Tibial nerve (tissue), 4 donors: ENCODE results near the gene FAM114A1. TPM values are rescaled to one million over a fixed set of nuclear protein-coding genes. Genes with fewer than 3 reads are reported as not detected.
A peak's percentile ranks its signal among the peaks of the same experiment; 100 is the strongest.

Experiments
- DNase-seq, 2 donors: peaks; one replicate each; pipeline ENCODE4 v3.0.0-alpha.2; 2019; ENCODE audit warnings: low spot score in 2 of 2
- H3K27ac ChIP-seq, 4 donors: fragments of 200-600 bp; sonication (generic) in 3 of 4; one replicate each; pipeline ENCODE4 v1.5.1; 2017 to 2019; ENCODE audit warnings: mild to moderate bottlenecking in 1 of 4
- H3K27me3 ChIP-seq, 2 donors: fragments of 200-600 bp; sonication (generic) in 1 of 2; one replicate each; pipeline versions ENCODE4 v1.5.1 to v1.6.0; 2017 to 2019
- H3K36me3 ChIP-seq, 3 donors: fragments of 200-600 bp; sonication (generic); one replicate each; pipeline ENCODE4 v1.5.1; 2018 to 2019
- H3K4me1 ChIP-seq, 4 donors: fragments of 200-600 bp; sonication (generic) in 3 of 4; one replicate each; pipeline ENCODE4 v1.5.1; 2017 to 2019
- H3K4me3 ChIP-seq, 4 donors: fragments of 200-600 bp; sonication (generic) in 3 of 4; one replicate each; pipeline ENCODE4 v1.5.1; 2017 to 2019; ENCODE audit warnings: mild to moderate bottlenecking in 1 of 4, moderate library complexity in 1 of 4
- H3K9me3 ChIP-seq, 4 donors: fragments of 200-600 bp; sonication (generic) in 3 of 4; one replicate each; pipeline ENCODE4 v1.5.1; 2017 to 2019
- EP300 ChIP-seq, 2 donors: sonication (generic); formaldehyde crosslinking; IDR thresholded peaks; one replicate each; pipeline ENCODE4 v1.6.1; 2017; ENCODE audit warnings: antibody characterized with exemption in 2 of 2, mild to moderate bottlenecking in 1 of 2
- POLR2A ChIP-seq, 2 donors: fragments of 450-650 bp; IDR thresholded peaks; one replicate each; pipeline ENCODE4 v1.6.1; 2017; ENCODE audit warnings: antibody characterized with exemption in 2 of 2, mild to moderate bottlenecking in 2 of 2, moderate library complexity in 2 of 2
- WGBS, 2 donors: methylation state at CpG; one replicate each; pipeline ENCODE4 v1.1.5; 2018; 5-methylcytosine and 5-hydroxymethylcytosine counted together
- total RNA-seq, 4 donors: library from RNA; depleted of rRNA; stranded (reverse); fragments of >200 nt; gene quantifications; one replicate each; pipeline ENCODE4 v1.1.0, GENCODE V29; 2016
- TF ChIP-seq, protein P1 (sequence below), 5 experiments: fragments of 200-600 bp in 3 of 5; fragments of 450-650 bp in 2 of 5; sonication (generic) in 3 of 5; IDR thresholded peaks; one replicate each; pipeline ENCODE4 v1.5.1; 2016 to 2019; ENCODE audit warnings: antibody characterized with exemption in 5 of 5, mild to moderate bottlenecking in 3 of 5, moderate library complexity in 2 of 5

Gene FAM114A1
- total RNA-seq, 4 donors from 2014 or later, result 70.4 to 111 (median 98.2) TPM

DNA sequence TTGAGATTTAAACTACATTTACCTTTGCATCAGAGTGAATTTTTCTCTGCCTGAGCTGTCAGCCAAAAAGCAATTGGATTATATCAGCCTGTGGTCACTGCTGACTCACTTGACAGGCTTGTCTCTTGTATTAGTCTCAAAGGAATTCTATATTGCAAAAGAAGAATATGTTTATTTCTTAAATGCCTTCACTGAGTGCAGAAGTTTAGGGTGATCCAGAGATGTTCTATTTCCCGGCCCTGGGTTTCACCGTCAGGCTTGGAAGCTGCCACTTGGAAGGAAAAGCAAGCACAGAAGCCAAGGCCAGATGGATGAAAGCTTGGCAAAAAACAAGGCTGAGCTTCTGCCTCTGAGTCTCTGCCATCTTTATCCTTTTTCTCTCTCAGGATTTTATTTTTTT, 80.9 kb downstream of the FAM114A1 start:
- WGBS, 2 donors, result 22 to 49% methylated on average over 2 of the region's 2 CpGs
- peak; percentile 28 to 71 for DNase-seq
- no peak overlapping the region for H3K4me3 ChIP-seq
- H3K4me1 ChIP-seq, result peaks cover 0 to 13% (median 9%) of the 10 kb centered on the region in 4 donors
- peak overlapping the region in 2 of 4 donors; percentile 4 to 65 for H3K27ac ChIP-seq
- H3K9me3 ChIP-seq, result no peaks in the 10 kb centered on the region
- TF ChIP-seq, protein P1, sequence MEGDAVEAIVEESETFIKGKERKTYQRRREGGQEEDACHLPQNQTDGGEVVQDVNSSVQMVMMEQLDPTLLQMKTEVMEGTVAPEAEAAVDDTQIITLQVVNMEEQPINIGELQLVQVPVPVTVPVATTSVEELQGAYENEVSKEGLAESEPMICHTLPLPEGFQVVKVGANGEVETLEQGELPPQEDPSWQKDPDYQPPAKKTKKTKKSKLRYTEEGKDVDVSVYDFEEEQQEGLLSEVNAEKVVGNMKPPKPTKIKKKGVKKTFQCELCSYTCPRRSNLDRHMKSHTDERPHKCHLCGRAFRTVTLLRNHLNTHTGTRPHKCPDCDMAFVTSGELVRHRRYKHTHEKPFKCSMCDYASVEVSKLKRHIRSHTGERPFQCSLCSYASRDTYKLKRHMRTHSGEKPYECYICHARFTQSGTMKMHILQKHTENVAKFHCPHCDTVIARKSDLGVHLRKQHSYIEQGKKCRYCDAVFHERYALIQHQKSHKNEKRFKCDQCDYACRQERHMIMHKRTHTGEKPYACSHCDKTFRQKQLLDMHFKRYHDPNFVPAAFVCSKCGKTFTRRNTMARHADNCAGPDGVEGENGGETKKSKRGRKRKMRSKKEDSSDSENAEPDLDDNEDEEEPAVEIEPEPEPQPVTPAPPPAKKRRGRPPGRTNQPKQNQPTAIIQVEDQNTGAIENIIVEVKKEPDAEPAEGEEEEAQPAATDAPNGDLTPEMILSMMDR (IDR thresholded peaks at IDR 0.05), result no peak
- TF ChIP-seq EP300 (IDR thresholded peaks at IDR 0.05) (peak in 1 of 2 donors; percentile 73), POLR2A (IDR thresholded peaks at IDR 0.05) (no peak)
- H3K27me3 ChIP-seq, result no peaks in the 10 kb centered on the region
- peaks cover 0 to 27% (median 0%) of the 10 kb centered on the region in 3 donors for H3K36me3 ChIP-seq

DNA sequence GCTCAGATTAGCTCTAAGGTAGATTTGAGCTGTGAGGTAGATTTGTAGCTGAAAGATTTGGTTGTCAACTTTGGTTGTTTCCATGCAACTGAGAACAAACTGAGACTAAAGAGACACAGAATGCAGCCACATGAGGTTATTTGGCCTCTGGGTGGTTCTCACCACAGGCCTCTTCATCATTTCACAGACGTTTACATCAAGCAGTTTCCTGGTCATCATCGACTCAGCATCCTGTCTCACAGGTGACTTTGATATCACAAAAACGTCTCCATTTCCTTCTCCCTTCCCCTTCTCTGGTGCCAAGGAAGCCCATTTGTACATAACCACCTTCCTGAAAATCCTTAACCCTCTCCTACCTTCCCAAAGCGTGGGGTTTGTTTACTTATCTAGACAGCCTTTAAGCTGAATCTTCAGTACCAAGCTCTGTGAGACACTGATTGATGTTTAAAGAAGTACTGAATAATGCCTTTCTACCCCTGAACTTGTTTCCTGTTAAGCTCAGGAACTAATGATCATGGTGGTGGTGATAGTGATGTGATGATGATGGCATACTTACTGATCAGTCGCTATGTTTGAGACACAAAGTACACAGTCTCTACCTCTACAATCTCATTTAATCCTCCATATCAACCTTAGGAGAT, 81.9 kb downstream of the FAM114A1 start:
- H3K27me3 ChIP-seq, result no peaks in the 10 kb centered on the region
- H3K27ac ChIP-seq, result no peak overlapping the region
- peaks cover 0 to 13% (median 9%) of the 10 kb centered on the region in 4 donors for H3K4me1 ChIP-seq
- WGBS, 2 donors, result 44 to 51% methylated on average over 5 of the region's 5 CpGs
- no peak overlapping the region for H3K4me3 ChIP-seq
- peaks cover 0 to 17% (median 0%) of the 10 kb centered on the region in 3 donors for H3K36me3 ChIP-seq
- TF ChIP-seq, protein P1 (IDR thresholded peaks at IDR 0.05), result no peak
- TF ChIP-seq POLR2A (IDR thresholded peaks at IDR 0.05) (no peak), EP300 (IDR thresholded peaks at IDR 0.05) (no peak)
- DNase-seq, result no peak
- H3K9me3 ChIP-seq, result no peaks in the 10 kb centered on the region

DNA sequence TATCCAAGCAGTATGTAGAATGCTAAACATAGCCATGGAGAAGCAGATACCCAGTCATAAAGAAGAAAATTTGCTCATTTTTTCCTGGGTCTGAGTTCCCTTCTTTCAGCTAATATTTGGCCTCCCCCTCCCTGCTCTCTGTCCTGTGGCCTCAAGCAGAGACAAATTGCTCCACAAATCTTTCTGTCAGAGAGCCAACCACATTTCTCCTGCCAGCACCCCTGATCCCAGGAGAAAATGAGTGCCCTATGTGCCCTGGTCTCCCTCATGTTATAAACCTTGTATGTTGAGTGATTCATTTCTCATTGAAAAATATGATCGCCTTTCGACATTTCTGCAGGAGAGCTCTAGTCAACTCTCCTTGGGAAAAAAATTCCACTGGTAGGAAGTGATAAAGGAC, 82.6 kb downstream of the FAM114A1 start:
- WGBS, 2 donors, result 85 to 88% methylated on average over 2 of the region's 2 CpGs
- no peak overlapping the region for H3K27ac ChIP-seq
- no peak for DNase-seq
- no peaks in the 10 kb centered on the region for H3K27me3 ChIP-seq
- H3K36me3 ChIP-seq, result peaks cover 0 to 11% (median 0%) of the 10 kb centered on the region in 3 donors
- peaks cover 0 to 13% (median 9%) of the 10 kb centered on the region in 4 donors for H3K4me1 ChIP-seq
- no peak overlapping the region for H3K4me3 ChIP-seq
- no peaks in the 10 kb centered on the region for H3K9me3 ChIP-seq
- TF ChIP-seq POLR2A (IDR thresholded peaks at IDR 0.05), result no peak
- TF ChIP-seq, protein P1 (IDR thresholded peaks at IDR 0.05), result no peak
- TF ChIP-seq EP300 (IDR thresholded peaks at IDR 0.05), result no peak

DNA sequence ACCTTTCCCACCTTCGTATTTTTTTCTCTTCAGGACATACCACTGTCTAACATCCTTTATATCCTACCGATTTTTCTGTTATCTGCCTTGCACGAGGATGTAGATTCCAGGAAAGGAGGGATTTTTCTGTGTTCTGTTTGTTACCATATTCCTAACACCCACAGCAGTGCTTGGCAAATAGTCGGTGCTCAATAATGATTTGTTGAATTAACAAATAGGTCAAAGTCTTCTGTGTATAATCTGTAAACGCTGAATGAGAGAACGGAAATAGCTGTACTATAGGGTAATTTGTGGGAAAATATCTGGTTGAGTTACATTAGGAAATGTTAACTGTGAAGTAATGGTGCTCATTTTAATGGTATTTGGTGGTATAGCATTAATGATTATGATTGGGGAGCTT, 83.1 kb downstream of the FAM114A1 start:
- Histone ChIP-seq H3K36me3 (peaks cover 0 to 5% (median 0%) of the 10 kb centered on the region in 3 donors), H3K9me3 (no peaks in the 10 kb centered on the region), H3K4me3 (no peak overlapping the region), H3K4me1 (peaks cover 0 to 13% (median 9%) of the 10 kb centered on the region in 4 donors), H3K27me3 (no peaks in the 10 kb centered on the region), H3K27ac (no peak overlapping the region)
- DNase-seq, result no peak
- TF ChIP-seq POLR2A (IDR thresholded peaks at IDR 0.05), result no peak
- TF ChIP-seq, protein P1 (IDR thresholded peaks at IDR 0.05), result no peak
- no peak for TF ChIP-seq EP300 (IDR thresholded peaks at IDR 0.05)
- WGBS, 2 donors, result 71 to 84% methylated on average over 6 of the region's 6 CpGs

DNA sequence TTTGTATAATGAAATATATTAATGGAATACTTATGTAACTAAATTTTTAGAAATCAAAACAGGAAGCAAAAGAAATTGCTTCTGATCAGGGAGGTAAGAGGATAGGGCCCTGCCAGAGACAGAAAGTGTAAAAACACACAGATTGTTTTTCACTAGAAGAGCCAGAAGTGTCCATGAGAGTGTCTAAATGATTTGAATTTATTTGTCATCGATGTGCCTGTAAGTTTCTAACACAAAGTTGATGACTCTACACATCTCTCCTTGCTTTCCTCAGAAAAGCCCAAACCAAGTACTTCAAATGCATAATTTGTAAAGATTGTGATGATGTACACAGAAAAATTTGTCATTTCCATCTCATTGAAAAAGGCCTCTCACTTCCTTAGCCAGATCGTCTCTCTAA, 84.0 kb downstream of the FAM114A1 start:
- no peaks in the 10 kb centered on the region for H3K9me3 ChIP-seq
- no peak overlapping the region for H3K27ac ChIP-seq
- peaks cover 0 to 13% (median 9%) of the 10 kb centered on the region in 4 donors for H3K4me1 ChIP-seq
- no peak for DNase-seq
- TF ChIP-seq EP300 (IDR thresholded peaks at IDR 0.05) (no peak), POLR2A (IDR thresholded peaks at IDR 0.05) (no peak)
- TF ChIP-seq, protein P1 (IDR thresholded peaks at IDR 0.05), result no peak
- no peaks in the 10 kb centered on the region for H3K36me3 ChIP-seq
- H3K4me3 ChIP-seq, result no peak overlapping the region
- 56 to 59% methylated on average over 2 of the region's 2 CpGs for WGBS, 2 donors
- no peaks in the 10 kb centered on the region for H3K27me3 ChIP-seq
